GM23338 (cell line): ENCODE data around the gene SLC22A17. TPM values are rescaled to one million over a fixed set of nuclear protein-coding genes. Genes with fewer than 3 reads are reported as not detected.

Experiments used
- ATAC-seq: fragments of 200-7000 bp; cut with Tn5 transposase; 3 replicates; pipeline ENCODE4 v1.9.1; 2020
- DNase-seq: peaks from one replicate; pipeline ENCODE4 v3.0.0-alpha.2; 2015; ENCODE audit warnings: low spot score
- H2AFZ ChIP-seq: fragments of 200-600 bp; sonication (generic); 2 replicates; pipeline ENCODE4 v1.8.0; 2016; ENCODE audit warnings: antibody characterized with exemption, mild to moderate bottlenecking, moderate library complexity
- H3F3A ChIP-seq: fragments of 200-600 bp; sonication (generic); replicated peaks from 2 replicates; pipeline ENCODE4 v1.8.0; 2017; ENCODE audit warnings: antibody characterized with exemption, mixed run types, low read depth
- H3K27ac ChIP-seq: fragments of 200-600 bp; sonication (generic); 2 replicates; pipeline ENCODE4 v1.6.1; 2016; ENCODE audit warnings: low read depth
- H3K27me3 ChIP-seq: fragments of 200-600 bp; sonication (generic); 2 replicates; pipeline ENCODE4 v1.8.0; 2016; ENCODE audit warnings: mild to moderate bottlenecking, mixed run types, moderate library complexity; ENCODE audit not compliant: insufficient read depth
- H3K36me3 ChIP-seq: fragments of 200-600 bp; sonication (generic); 2 replicates; pipeline ENCODE4 v1.8.0; 2016; ENCODE audit warnings: mild to moderate bottlenecking; ENCODE audit not compliant: insufficient read depth
- H3K4me1 ChIP-seq: fragments of 200-600 bp; sonication (generic); 2 replicates; pipeline ENCODE4 v1.8.0; 2016; ENCODE audit warnings: mild to moderate bottlenecking, moderate library complexity; ENCODE audit not compliant: insufficient read depth
- H3K4me2 ChIP-seq: fragments of 200-600 bp; sonication (generic); 2 replicates; pipeline ENCODE4 v1.7.1; 2017; ENCODE audit warnings: mixed run types
- H3K4me3 ChIP-seq: fragments of 200-600 bp; sonication (generic); 2 replicates; pipeline ENCODE4 v1.6.1; 2016; ENCODE audit warnings: mixed run types
- H3K79me2 ChIP-seq: fragments of 200-600 bp; sonication (generic); replicated peaks from 2 replicates; pipeline ENCODE4 v1.8.0; 2017; ENCODE audit warnings: mild to moderate bottlenecking; ENCODE audit not compliant: insufficient read depth
- H3K9me2 ChIP-seq: fragments of 200-600 bp; sonication (generic); 2 replicates; pipeline ENCODE4 v1.8.0; 2017; ENCODE audit not compliant: insufficient read depth
- H4K20me1 ChIP-seq: fragments of 200-600 bp; sonication (generic); replicated peaks from 2 replicates; pipeline ENCODE4 v1.8.0; 2017; ENCODE audit warnings: mild to moderate bottlenecking; ENCODE audit not compliant: insufficient read depth
- H3K27ac Mint-ChIP-seq: 2 replicates; pipeline ENCODE4 v1.8.0; 2020; ENCODE audit warnings: inconsistent platforms, mild to moderate bottlenecking, moderate library complexity, mixed read lengths
- H3K27me3 Mint-ChIP-seq: 3 replicates; pipeline ENCODE4 v1.8.0; 2022; ENCODE audit warnings: low read depth, mild to moderate bottlenecking, moderate library complexity, mixed read lengths, inconsistent platforms; ENCODE audit not compliant: insufficient read depth, poor library complexity
- H3K36me3 Mint-ChIP-seq: 3 replicates; pipeline ENCODE4 v1.8.0; 2021; ENCODE audit warnings: low read depth, mild to moderate bottlenecking, inconsistent platforms, moderate library complexity, mixed read lengths
- H3K4me1 Mint-ChIP-seq: 3 replicates; pipeline ENCODE4 v1.8.0; 2020; ENCODE audit warnings: mild to moderate bottlenecking, inconsistent platforms, mixed read lengths
- H3K4me3 Mint-ChIP-seq: 3 replicates; pipeline ENCODE4 v1.8.0; 2021; ENCODE audit warnings: moderate library complexity, mild to moderate bottlenecking, inconsistent platforms, mixed read lengths
- H3K9me3 Mint-ChIP-seq: 3 replicates; pipeline ENCODE4 v1.8.0; 2020; ENCODE audit warnings: moderate library complexity, mild to moderate bottlenecking, inconsistent platforms, mixed read lengths
- POLR2AphosphoS5 ChIP-seq: IDR thresholded peaks from 2 replicates; pipeline ENCODE4 v1.6.1; 2016; ENCODE audit warnings: antibody characterized with exemption, low read depth
- polyA plus RNA-seq: library from polyadenylated mRNA; unstranded; fragments of >200 nt; fragmentation: Nextera tagmentation; extraction: Ambion mirVana; gene quantifications from 2 replicates; pipeline ENCODE4 v1.2.1, GENCODE V29; 2016
- total RNA-seq: library from RNA; depleted of rRNA; stranded (reverse); fragments of >200 nt; shearing (Covaris generic); gene quantifications from 2 replicates; pipeline ENCODE4 v1.2.3, GENCODE V29; 2014
- TF ChIP-seq, protein P1 (sequence below): fragments of 250-450 bp; sonication (Bioruptor Pico); IDR thresholded peaks from 2 replicates; pipeline ENCODE4 v1.5.0; 2020; ENCODE audit warnings: mild to moderate bottlenecking, moderate library complexity
- TF ChIP-seq, protein P2 (sequence below): IDR thresholded peaks from 2 replicates; pipeline ENCODE4 v1.6.1; 2016; ENCODE audit warnings: antibody characterized with exemption

The SLC22A17 gene
- total and polyA plus RNA-seq, 2 experiments from 2014 or later = 28.6 to 56.6 TPM

DNA sequence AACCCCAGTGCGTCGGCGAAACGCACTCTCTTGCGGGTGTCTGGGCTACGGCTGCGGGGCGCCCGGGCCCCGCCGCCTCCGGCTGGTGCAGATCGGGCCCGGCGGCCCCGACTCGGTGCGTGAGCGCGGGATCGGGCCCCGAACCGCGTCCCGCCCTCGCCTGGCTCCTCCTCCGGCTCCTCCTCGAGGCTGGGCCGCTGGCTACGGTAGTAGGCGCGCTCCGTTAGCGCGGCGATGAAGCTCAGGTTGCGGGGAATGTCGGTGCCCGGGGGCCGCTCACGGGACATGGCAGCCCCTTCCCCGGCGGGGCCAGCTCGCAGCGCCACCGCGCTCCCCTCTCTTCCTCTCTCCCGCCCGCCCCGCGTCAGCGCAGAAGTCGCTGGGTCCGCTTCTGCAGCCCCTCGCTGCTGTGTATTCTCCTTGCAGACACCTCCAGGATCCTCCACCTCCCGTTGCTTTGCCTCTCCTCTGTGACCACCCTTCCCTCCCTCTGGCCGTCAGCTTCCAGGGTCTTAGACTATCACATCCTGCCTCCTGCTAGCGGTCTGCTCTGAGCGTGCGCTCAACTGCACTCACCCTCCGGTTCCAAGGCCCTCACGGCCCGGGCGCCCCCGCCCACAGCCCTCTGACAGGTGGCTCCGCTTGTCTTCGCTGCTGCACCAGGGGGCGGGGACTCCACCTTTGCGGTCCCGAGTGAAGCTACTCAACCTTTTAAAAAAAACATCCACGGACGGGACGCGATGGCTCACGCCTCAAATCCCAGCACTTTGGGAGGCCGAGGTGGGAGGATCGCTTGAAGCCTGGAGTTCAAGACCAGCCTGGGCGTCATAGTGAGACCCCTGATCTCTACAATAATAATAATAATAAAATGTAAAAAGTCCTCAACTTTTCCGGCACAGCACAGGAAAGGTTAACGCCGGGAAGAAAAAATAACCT is 50.1 kb downstream of the SLC22A17 start, which contains the start of gene PPP1R3E (continued):
- TF ChIP-seq, protein P1, sequence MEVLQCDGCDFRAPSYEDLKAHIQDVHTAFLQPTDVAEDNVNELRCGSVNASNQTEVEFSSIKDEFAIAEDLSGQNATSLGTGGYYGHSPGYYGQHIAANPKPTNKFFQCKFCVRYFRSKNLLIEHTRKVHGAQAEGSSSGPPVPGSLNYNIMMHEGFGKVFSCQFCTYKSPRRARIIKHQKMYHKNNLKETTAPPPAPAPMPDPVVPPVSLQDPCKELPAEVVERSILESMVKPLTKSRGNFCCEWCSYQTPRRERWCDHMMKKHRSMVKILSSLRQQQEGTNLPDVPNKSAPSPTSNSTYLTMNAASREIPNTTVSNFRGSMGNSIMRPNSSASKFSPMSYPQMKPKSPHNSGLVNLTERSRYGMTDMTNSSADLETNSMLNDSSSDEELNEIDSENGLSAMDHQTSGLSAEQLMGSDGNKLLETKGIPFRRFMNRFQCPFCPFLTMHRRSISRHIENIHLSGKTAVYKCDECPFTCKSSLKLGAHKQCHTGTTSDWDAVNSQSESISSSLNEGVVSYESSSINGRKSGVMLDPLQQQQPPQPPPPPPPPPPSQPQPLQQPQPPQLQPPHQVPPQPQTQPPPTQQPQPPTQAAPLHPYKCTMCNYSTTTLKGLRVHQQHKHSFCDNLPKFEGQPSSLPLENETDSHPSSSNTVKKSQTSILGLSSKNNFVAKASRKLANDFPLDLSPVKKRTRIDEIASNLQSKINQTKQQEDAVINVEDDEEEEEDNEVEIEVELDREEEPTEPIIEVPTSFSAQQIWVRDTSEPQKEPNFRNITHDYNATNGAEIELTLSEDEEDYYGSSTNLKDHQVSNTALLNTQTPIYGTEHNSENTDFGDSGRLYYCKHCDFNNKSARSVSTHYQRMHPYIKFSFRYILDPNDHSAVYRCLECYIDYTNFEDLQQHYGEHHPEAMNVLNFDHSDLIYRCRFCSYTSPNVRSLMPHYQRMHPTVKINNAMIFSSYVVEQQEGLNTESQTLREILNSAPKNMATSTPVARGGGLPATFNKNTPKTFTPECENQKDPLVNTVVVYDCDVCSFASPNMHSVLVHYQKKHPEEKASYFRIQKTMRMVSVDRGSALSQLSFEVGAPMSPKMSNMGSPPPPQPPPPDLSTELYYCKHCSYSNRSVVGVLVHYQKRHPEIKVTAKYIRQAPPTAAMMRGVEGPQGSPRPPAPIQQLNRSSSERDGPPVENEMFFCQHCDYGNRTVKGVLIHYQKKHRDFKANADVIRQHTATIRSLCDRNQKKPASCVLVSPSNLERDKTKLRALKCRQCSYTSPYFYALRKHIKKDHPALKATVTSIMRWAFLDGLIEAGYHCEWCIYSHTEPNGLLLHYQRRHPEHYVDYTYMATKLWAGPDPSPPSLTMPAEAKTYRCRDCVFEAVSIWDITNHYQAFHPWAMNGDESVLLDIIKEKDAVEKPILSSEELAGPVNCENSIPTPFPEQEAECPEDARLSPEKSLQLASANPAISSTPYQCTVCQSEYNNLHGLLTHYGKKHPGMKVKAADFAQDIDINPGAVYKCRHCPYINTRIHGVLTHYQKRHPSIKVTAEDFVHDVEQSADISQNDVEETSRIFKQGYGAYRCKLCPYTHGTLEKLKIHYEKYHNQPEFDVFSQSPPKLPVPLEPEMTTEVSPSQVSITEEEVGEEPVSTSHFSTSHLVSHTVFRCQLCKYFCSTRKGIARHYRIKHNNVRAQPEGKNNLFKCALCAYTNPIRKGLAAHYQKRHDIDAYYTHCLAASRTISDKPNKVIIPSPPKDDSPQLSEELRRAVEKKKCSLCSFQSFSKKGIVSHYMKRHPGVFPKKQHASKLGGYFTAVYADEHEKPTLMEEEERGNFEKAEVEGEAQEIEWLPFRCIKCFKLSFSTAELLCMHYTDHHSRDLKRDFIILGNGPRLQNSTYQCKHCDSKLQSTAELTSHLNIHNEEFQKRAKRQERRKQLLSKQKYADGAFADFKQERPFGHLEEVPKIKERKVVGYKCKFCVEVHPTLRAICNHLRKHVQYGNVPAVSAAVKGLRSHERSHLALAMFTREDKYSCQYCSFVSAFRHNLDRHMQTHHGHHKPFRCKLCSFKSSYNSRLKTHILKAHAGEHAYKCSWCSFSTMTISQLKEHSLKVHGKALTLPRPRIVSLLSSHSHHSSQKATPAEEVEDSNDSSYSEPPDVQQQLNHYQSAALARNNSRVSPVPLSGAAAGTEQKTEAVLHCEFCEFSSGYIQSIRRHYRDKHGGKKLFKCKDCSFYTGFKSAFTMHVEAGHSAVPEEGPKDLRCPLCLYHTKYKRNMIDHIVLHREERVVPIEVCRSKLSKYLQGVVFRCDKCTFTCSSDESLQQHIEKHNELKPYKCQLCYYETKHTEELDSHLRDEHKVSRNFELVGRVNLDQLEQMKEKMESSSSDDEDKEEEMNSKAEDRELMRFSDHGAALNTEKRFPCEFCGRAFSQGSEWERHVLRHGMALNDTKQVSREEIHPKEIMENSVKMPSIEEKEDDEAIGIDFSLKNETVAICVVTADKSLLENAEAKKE (CRISPR knock-in tag) = no peak
- TF ChIP-seq, protein P2, sequence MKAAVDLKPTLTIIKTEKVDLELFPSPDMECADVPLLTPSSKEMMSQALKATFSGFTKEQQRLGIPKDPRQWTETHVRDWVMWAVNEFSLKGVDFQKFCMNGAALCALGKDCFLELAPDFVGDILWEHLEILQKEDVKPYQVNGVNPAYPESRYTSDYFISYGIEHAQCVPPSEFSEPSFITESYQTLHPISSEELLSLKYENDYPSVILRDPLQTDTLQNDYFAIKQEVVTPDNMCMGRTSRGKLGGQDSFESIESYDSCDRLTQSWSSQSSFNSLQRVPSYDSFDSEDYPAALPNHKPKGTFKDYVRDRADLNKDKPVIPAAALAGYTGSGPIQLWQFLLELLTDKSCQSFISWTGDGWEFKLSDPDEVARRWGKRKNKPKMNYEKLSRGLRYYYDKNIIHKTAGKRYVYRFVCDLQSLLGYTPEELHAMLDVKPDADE = no peak

DNA sequence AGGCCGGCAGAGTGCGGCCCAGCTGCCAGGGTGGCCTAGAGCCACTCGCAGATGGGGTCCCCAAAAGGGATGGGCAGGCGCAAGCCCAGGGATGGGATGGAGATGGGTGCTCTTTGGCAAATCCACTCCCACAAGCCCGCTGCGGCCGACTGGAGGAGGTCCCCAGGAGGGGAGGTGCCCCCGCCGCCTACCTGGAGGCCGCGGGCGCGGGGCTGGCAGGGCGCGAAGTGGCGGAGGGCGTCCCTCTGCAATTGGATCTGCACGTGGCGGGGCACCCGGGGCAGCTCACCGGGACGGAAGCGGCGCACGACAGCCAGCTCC is 50.8 kb downstream of the SLC22A17 start:
- Histone ChIP-seq H3K36me3 (no peaks in the 10 kb centered on the region), H4K20me1 (peaks cover 8% of the 10 kb centered on the region), H3K4me3 (peak overlapping the region; percentile 90), H3K9me2 (no peaks in the 10 kb centered on the region), H3K27me3 (peaks cover 66% of the 10 kb centered on the region), H3F3A (peaks cover 9% of the 10 kb centered on the region), H3K4me2 (peak overlapping the region; percentile 97), H3K79me2 (no peaks in the 10 kb centered on the region), H3K4me1 (peaks cover 19% of the 10 kb centered on the region), H3K27ac (peak overlapping the region; percentile 84; the same call in 1 of the 2 replicates), H2AFZ (peak overlapping the region; percentile 85)
- TF ChIP-seq POLR2AphosphoS5 = peak; percentile 92
- TF ChIP-seq, protein P2 = no peak
- Mint-ChIP-seq H3K27me3 (peaks cover 49% of the 10 kb centered on the region), H3K4me3 (peak overlapping the region; percentile 94), H3K9me3 (no peaks in the 10 kb centered on the region; the same call in 2 of the 3 replicates), H3K36me3 (no peaks in the 10 kb centered on the region), H3K27ac (peak overlapping the region; percentile 88; the same call in 1 of the 2 replicates), H3K4me1 (peaks cover 13% of the 10 kb centered on the region)
- DNase-seq (no peak), ATAC-seq (peak; percentile 12)
